ENCODE measurements around the gene PDK2. TPM values are rescaled to one million over a fixed set of nuclear protein-coding genes. Genes with fewer than 3 reads are reported as not detected.

Gene PDK2
- total RNA-seq, 4 donors from 2014 or later: 31.6 to 70.6 (median 58.1) TPM

DNA sequence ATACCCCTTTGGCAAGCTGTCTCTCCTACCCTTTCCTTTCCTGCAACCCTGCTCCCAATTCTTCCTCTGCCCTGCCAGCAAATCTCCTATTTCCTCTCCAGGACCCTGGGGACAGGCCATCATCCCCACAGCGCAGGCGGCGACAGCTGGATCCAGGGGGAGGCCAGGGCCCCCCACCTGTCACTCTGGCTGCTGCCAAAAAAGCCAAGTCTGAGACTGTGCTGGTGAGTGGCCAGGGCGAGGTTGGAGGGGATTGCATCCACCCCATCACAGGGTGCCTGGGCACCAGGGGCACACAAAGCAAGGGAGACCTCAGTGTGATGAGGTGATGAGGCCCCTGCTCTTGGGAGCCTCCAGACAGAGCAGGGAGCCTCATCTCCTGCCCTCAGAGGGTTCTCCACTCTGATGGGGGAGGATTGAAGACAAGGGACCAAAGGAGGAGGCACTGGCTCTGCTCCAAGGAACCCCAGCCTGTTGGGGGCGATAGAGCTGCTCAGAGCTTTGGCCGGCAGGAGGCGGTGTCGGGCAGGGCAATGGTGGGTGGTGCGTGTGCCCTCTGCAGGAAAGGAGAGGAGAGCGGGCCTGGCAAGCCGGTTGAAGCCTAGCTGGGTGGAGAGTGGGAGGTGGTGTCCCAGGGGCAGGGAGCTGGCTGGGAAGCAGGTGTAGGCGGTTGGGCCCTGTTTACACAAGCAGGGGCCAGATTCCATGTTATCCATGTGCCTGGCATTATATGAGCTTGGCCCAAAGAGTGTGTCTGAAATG, 15.6 kb upstream of the PDK2 start:
- no peak overlapping the region for H3K4me3 ChIP-seq
- WGBS, 2 donors (ENCODE audit: low coverage in 1 of 2): 90% methylated on average over 2 of the region's 12 CpGs; no CpG with 5 or more reads in 1 of the 2 donors
- no peaks in the 10 kb centered on the region for H3K9me3 ChIP-seq
- no peaks in the 10 kb centered on the region for H3K27me3 ChIP-seq
- peaks cover 0 to 91% of the 10 kb centered on the region in 2 donors for H3K36me3 ChIP-seq
- peaks cover 0 to 10% (median 0%) of the 10 kb centered on the region in 3 donors for H3K4me1 ChIP-seq
- peak overlapping the region in 2 of 4 donors; percentile 26 to 57 for H3K27ac ChIP-seq
- TF ChIP-seq, protein P1, sequence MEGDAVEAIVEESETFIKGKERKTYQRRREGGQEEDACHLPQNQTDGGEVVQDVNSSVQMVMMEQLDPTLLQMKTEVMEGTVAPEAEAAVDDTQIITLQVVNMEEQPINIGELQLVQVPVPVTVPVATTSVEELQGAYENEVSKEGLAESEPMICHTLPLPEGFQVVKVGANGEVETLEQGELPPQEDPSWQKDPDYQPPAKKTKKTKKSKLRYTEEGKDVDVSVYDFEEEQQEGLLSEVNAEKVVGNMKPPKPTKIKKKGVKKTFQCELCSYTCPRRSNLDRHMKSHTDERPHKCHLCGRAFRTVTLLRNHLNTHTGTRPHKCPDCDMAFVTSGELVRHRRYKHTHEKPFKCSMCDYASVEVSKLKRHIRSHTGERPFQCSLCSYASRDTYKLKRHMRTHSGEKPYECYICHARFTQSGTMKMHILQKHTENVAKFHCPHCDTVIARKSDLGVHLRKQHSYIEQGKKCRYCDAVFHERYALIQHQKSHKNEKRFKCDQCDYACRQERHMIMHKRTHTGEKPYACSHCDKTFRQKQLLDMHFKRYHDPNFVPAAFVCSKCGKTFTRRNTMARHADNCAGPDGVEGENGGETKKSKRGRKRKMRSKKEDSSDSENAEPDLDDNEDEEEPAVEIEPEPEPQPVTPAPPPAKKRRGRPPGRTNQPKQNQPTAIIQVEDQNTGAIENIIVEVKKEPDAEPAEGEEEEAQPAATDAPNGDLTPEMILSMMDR (IDR thresholded peaks at IDR 0.05): peak in 3 of 4 experiments; percentile 53 to 68 (median 60)
- TF ChIP-seq POLR2AphosphoS5 (IDR thresholded peaks at IDR 0.05): peak; percentile 25
- TF ChIP-seq EP300 (IDR thresholded peaks at IDR 0.05): no peak
- no peak for TF ChIP-seq POLR2A (IDR thresholded peaks at IDR 0.05)
- ATAC-seq: peak; percentile 56

DNA sequence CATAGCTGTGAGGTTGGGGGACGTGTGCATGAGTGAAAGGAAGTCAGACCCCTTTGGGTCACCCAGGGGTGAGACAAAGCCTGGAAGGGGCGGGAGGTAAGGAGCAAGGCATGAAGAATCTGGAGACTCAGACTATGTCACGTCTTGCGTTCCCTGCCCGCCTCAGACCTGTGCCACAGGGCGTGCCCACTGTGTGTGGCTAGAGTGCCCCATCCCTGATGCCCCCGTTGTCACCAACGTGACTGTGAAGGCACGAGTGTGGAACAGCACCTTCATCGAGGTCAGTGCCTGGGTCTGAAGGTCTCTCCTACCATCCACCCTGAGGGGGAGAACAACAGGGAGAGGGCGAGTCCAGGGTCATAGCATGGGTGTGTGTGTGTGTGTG, 15.1 kb upstream of the PDK2 start:
- no peak for ATAC-seq
- peak overlapping the region in 2 of 4 donors; percentile 26 to 57 for H3K27ac ChIP-seq
- peaks cover 0 to 91% of the 10 kb centered on the region in 2 donors for H3K36me3 ChIP-seq
- TF ChIP-seq POLR2A (IDR thresholded peaks at IDR 0.05) (no peak), EP300 (IDR thresholded peaks at IDR 0.05) (no peak), POLR2AphosphoS5 (IDR thresholded peaks at IDR 0.05) (no peak)
- TF ChIP-seq, protein P1 (IDR thresholded peaks at IDR 0.05): no peak
- H3K27me3 ChIP-seq: no peaks in the 10 kb centered on the region
- H3K4me1 ChIP-seq: peaks cover 0 to 10% (median 0%) of the 10 kb centered on the region in 3 donors
- no peaks in the 10 kb centered on the region for H3K9me3 ChIP-seq
- WGBS, 2 donors (ENCODE audit: low coverage in 1 of 2): 82% methylated on average over 5 of the region's 11 CpGs; no CpG with 5 or more reads in 1 of the 2 donors
- no peak overlapping the region for H3K4me3 ChIP-seq

DNA sequence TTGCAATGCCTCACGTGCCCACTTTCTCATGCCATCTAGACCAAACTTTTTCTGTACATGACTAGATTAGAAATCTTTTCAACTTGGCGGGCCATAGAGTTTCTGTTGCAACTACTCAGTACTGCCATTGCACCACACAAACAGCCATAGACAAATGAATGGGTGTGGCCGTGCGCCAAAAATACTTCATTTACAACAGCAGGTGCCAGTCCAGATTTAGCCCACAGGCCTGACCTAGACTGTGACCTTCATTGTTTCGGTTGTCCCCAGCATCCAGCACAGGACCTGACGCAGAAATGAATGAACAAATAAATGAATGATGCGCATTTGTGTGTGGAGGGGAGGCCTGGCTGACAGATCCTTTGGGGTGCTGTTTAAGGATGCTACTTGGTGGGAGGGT, 14.3 kb upstream of the PDK2 start:
- H3K4me1 ChIP-seq: peaks cover 0 to 10% (median 0%) of the 10 kb centered on the region in 3 donors
- H3K9me3 ChIP-seq: no peaks in the 10 kb centered on the region
- no peak overlapping the region for H3K4me3 ChIP-seq
- H3K36me3 ChIP-seq: peaks cover 0 to 84% of the 10 kb centered on the region in 2 donors
- no peak for ATAC-seq
- no peak overlapping the region for H3K27ac ChIP-seq
- no peaks in the 10 kb centered on the region for H3K27me3 ChIP-seq
- 60 to 80% methylated on average over 1 to 5 of the region's 7 CpGs for WGBS, 2 donors (ENCODE audit: low coverage in 1 of 2)
- no peak for TF ChIP-seq POLR2A (IDR thresholded peaks at IDR 0.05)
- TF ChIP-seq, protein P1 (IDR thresholded peaks at IDR 0.05): no peak
- TF ChIP-seq POLR2AphosphoS5 (IDR thresholded peaks at IDR 0.05): no peak
- no peak for TF ChIP-seq EP300 (IDR thresholded peaks at IDR 0.05)

DNA sequence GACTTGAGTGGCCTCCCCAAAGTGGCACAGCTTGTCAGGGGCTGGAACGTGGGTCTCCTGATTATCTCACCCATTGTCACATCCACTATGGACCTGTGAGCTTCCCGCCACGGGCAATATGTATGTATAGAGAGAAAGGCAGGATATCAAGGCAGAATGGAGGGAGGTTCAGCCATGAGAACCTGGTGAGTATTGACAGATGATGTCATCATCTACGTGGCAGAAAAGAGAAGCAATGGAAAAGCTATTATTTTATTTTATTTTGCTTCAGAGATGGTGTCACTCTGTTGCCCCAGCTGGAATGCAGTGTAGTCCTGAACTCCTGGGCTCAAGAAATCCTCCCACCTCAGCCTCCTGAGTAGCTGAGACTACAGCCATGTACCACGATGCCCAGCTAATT, 13.4 kb upstream of the PDK2 start:
- H3K4me3 ChIP-seq: no peak overlapping the region
- no peaks in the 10 kb centered on the region for H3K27me3 ChIP-seq
- TF ChIP-seq POLR2A (IDR thresholded peaks at IDR 0.05) (no peak), POLR2AphosphoS5 (IDR thresholded peaks at IDR 0.05) (no peak), EP300 (IDR thresholded peaks at IDR 0.05) (no peak)
- TF ChIP-seq, protein P1 (IDR thresholded peaks at IDR 0.05): no peak
- ATAC-seq: no peak
- peak overlapping the region in 1 of 4 donors; percentile 7 for H3K27ac ChIP-seq
- H3K36me3 ChIP-seq: peaks cover 0 to 76% of the 10 kb centered on the region in 2 donors
- WGBS, 2 donors (ENCODE audit: low coverage in 1 of 2): 74 to 84% methylated on average over 3 to 4 of the region's 5 CpGs
- H3K4me1 ChIP-seq: peaks cover 0 to 10% (median 0%) of the 10 kb centered on the region in 3 donors
- H3K9me3 ChIP-seq: no peaks in the 10 kb centered on the region
